Erythroblast (primary cell): ENCODE measurements around the gene NUP210.

ENCODE experiments used
- DNase-seq, 2 experiments: peaks; one replicate each; lab custom pipeline; 2025; lab: John Stamatoyannopoulos, UW
- GATA1 ChIP-seq: IDR thresholded peaks from 2 replicates; pipeline ENCODE4 v1.6.1; 2011; ENCODE audit warnings: low read depth, mild to moderate bottlenecking, control low read depth, low read length, moderate library complexity
- POLR2A ChIP-seq: IDR thresholded peaks from 2 replicates; pipeline ENCODE4 v1.6.1; 2011; ENCODE audit warnings: mild to moderate bottlenecking, low read length

The NUP210 gene

DNA sequence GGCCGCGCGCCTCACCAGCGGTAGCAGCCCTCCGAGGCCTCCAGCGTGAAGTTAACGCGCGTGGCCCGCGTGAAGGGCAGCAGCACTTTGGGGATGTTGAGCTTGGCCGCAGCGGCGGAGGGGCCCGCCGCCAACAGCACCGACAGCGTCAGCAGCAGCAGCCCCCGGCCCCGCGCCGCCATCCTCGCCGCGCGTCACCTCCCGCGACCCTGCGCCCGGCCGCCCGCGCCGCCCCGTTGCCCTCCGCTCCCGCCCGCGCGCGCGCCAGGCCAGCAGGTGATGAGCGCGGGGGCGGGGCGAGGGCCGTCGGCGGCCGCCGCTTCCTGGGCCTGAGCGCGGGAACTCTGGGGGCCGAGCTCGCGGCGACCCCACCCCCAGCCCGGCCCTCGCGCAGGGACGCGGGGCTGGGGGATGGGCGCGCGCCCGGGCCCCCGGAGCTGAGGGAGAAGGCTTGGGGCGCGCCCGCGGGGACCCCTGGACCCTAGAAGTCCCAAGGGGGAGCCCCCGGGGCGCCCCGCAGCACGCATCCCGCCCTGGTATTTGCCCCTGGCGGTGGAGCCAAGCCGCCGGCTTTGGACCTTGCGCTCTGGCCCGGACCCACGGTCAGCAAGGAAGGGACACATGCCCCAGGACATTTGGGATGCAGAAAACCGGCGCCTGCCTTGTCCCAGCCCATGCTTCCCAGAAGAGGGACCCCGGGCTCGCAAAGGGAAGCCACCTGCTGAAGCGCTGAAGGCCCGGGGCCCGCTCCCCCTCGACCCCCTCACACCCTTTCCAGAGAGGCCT, at the start of gene NUP210:
Gene NUP210 (minus strand): TSS at position 278 of the 786 bp plus-strand sequence. CDS start 96 bp downstream, at position 182.
- TF ChIP-seq GATA1 = no peak
- TF ChIP-seq POLR2A = peak; percentile 58
- peak; percentile 78 to 82 for DNase-seq

DNA sequence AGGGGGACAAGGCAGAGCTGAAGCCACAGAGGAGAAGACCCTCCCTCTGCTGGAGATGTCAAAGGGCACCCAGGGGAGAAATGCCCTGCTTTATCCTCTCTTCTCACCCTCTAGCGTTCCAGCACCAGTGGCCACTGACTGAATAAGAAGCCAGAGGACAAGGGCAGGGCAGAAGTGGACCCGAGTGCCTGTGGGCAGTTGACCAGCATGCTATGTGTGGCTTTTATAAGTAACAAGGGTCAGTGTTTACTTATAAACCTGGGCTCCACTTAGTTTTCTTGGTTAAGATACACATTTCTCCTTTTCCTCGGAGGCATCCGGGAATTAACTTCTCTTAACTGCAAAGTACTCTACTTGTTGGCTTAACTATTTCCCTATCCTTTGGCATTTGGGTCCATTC, 46.7 kb upstream of the NUP210 start:
- TF ChIP-seq POLR2A (no peak), GATA1 (no peak)
- no peak for DNase-seq

DNA sequence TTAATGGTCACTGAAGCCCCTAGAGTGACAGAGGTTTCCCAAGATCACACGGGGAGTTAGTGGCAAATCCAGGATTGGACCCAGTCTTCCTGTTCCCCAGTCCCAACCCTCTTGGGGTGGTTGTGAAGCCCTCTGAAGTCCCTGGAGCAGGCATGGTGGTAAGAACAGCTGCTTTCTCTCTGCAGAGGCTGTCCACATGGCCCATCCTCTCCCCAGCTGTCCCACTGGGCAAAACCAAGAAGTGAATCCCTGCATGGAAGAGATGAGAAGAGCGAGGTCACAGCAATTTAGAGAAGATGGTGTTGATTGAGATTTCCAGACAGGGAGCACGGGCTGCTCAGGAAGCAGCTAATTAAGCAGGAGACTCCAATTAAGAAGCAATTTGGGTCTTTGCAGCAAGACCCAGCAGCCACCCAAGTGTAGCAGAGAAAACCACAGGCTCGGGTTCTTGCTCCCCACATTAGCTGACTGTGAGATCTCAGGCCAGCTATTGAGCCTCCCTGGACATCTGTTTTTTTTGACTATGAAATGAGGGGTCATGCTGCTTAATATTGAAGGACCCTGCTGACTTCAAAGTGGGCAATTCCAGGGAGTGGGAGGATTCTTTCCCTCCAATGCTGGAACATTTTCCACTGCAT, 45.2 kb upstream of the NUP210 start:
- DNase-seq = no peak
- TF ChIP-seq GATA1 (no peak), POLR2A (no peak)

DNA sequence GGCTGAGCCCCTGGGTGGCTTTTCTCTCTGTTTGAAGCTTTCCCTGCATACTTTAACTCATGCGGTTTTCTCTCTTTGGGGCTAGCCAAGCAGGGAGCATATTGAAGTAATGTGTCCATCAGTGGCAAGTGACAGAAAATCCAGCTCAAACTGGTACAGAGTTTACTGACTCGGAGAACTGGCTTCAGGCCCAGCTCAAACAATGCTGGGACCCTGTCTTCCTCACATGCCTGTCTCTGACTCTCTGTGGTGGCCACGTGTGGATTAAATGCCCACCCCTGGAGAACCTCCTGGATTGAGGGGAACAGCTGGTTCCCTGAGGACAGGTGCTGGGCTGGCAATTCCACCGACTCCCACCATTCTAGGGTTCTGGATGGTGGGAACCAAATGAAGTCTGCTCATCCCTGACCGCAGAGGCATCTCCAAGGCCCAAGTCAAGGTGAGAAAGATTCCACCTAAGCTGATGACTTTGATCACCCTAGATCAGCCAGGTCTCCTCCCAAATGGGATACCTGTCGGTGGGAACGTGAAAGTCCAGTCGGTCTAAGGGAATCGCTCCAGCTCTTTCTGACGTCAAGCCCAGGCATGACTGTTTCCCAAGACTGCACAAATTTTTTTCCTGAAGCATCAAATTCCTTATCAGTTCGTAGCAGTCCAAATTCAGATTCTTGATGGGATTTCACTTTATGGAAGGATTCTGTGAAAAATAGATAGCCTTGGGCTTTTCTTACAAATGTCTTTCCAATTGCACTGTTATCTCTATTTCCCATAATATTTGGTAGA, 43.7 kb upstream of the NUP210 start:
- no peak for DNase-seq
- no peak for TF ChIP-seq POLR2A
- no peak for TF ChIP-seq GATA1

DNA sequence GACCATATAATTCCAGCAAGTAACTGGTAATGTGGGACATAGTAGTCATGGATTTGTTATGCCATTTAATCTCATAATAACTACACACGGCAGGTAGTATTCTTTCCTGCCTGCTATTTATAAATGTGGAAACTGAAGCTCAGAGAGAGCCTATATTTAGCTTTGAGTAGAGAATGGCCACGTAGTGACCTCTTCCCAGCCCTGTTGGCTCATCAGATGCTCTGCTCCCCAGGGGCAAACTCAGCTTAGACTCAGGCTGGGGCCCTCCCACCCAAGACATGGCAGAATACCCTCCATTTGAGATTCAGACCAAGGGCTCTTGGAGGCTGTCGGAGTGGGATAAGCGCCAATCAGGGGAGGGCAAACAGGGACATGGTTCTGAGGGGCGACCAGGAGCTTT, 42.7 kb upstream of the NUP210 start:
- no peak for TF ChIP-seq GATA1
- TF ChIP-seq POLR2A = no peak

DNA sequence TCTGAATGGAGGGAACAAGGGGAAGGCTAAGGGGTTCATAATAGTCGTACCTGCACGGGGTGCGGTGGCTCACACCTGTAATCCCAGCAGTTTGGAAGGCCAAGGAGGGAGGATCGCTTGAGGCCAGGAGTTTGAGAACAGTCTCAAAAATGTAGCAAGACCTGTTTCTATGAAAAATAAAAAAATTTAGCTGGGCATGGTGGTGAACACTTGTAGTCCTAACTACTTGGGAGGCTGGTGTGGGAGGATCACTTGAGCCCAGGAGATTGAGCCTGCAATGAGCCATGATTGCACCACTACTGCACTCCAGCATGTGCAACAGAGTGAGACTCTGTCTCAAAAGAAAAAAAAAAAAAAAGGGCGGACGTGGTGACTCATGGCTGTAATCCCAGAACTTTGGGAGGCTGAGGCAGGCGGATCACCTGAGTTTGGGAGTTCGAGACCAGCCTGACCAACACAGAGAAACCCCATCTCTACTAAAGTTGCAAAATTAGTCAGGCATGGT, 42.1 kb upstream of the NUP210 start:
- no peak for TF ChIP-seq GATA1
- TF ChIP-seq POLR2A = no peak
- no peak for DNase-seq

More for the DNA sequence above, 42.7 kb upstream of the NUP210 start:
- DNase-seq = no peak

DNA sequence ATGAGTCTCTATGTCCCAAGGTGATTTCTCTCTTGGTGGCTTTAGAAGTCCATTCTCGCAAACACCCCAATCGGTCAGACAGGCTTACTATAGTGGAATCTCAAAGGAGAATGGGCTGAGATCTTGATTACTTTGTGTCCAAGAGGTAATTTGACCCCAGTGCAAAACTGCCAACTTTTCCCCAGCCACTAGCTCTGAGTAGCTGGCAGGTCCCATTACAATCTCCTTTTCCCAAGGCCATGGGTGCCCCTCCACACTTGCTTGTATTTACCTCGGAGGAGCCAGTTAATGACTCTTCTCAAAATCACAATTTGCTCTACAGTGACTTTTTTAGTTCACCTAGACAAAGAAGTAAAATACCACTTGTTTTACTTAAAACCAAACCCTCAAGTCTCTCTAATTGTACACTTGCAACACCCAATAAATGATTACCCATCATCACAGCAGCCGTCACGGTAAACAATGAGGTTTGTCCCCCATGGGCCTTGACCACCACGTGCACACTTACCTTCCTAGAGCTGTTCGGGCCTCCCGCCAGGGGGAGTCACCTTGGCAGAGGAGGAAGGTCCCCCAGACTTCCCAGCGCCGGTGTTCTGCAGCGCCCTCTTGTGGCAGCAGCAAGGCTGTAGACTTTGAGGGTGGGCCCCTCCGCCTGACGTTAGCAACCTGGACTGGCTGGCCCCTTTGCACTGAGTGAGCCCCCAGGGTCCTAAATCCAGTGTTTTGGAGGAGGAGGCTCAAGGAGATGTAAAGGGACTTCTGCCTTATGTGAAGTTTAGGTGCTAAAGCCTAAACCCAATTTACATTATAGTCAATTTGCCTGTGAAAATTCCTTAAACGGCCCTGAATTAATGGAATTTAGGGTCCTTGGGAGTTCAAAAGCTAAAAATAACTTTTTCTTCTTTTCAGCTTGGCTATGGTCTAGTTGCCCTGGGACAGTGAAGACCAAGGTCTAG, 41.3 kb upstream of the NUP210 start:
- TF ChIP-seq POLR2A = no peak
- DNase-seq = peak; percentile 91 to 93

DNA sequence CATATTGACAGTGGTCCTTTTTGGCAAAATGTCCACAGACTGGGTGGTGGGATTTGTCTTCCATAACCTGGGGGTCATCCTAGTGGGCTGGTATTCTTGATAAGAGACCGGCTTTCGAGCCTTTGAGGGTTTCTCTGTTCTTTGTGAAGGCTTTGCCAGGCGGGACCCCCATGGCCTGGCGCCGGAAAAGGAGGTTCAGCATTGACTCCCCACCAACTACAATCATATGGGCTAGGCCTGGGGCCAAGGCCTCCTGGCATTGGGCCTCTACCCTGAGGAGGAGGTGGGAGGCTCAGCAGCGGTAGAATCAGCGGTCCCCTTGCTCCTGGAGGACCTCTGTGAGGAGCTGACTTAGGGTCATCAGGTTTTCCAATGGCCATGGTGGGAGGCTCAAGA, 40.2 kb upstream of the NUP210 start:
- no peak for DNase-seq
- TF ChIP-seq POLR2A = no peak
- TF ChIP-seq GATA1 = no peak

DNA sequence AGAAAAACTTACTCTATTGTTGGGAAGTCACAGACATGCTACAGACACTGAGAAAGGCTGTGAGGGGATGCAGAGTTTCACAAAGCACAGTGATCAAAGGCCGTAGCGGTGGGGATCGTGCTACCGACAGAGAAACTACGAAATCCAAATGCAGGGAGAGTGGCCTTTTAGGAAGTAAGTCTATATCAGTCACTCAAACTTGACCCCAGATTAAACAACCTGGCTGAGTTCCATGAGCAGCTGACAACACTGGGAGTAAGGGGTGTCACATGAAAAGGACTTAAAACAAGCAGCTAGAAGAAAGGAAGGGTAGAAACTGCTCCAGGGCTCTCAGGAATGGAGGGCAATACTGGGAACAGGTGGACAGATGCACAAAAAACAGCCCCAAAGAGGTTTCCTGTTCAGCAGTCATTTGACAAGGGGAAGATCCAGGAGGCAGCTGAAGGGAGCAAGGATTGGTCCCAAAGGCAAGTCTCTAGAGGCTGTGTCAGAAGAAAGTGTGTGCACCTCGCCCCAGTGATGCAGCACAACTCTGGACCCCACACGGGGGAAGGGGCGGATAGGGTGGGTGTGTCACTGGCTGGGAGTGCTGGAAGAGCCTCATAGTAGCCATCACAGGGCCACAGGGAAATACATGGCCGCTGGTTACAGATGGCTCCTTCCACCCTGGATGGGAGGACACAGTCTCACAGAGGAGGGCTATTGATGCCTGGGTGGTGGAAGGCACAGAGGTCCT, 39.7 kb upstream of the NUP210 start:
- peak in 1 of 2 experiments; percentile 15 for DNase-seq
- TF ChIP-seq POLR2A (no peak), GATA1 (no peak)

DNA sequence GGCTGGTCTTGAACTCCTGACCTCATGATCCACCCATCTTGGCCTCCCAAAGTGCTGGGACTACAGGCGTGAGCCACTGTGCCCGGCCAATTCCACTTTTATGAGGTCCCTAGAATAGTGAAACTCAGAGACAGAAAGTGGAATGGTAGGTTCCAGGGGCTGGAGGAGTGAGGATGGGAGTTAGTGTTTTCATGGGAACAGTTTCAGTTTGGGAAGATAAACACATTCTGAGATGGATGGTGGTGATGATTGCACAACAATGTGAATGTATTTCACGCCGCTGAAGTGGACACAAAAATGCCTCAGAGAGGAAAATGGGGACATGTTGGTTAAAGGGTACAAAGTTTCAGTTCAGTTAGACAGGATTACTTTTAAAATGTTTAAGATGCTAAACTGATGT, 37.5 kb upstream of the NUP210 start:
- TF ChIP-seq GATA1 (no peak), POLR2A (no peak)
- DNase-seq = no peak

DNA sequence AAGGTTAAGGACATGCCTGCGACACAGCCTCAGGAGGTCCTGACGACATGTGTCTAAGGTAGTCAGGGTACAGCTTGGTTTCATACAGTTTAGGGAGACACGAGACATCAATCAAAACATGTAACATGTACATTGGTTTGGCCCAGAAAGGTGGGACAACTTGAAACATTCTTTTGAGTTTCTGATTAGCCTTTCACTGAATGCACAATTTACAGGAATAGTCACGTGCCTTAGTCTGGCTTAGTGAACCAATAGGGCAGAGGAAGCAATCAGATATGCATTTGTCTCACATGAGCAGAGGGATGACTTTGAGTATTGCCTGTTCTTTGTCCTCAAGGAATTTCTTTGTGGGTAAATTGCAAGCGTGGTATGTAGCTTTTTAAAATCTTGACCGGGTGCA, 35.5 kb upstream of the NUP210 start:
- peak in 1 of 2 experiments; percentile 15 for DNase-seq
- no peak for TF ChIP-seq GATA1
- TF ChIP-seq POLR2A = no peak

DNA sequence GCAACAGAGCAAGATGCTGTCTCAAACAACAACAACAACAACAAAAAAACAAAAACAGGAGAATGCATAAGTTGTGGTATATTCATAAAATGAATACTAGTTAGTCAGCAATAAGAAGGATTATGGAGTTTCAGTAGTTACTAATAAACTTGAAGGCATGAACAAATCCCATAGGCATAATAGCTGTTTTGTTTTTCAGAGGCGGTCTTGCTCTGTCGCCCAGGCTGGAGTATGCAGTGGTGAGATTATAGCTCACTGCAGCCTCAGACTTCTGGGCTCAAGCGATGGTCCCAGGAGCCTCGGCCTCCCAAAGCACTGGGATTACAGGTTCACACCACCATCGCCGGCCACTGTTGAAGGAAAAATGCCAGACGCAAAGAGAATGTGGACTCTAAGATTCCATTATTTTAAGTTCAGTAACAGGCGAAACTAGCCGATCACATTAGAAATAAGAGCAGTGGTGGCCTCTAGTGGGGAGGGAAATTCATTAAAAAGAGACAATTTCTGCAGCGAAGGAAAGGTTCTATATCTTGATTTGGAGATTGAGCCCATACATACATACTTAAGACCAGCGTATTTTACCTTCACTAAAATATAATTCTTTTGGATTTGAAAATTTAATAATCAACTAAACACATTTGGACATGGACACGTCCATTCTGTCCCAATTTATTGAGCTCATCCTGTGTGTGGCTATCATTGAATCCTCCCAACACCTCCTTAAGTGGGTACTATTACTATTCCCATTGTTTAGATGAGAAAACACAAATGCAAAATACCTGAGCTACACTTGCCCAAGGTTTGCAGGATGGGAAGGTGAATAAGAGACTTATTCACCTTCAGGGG, 32.6 kb upstream of the NUP210 start:
- peak; percentile 71 to 73 for DNase-seq
- no peak for TF ChIP-seq POLR2A
- TF ChIP-seq GATA1 = no peak
